Astrocyte (in vitro differentiated cells and primary cell): ENCODE measurements around the gene NTN3.
"Not testable (repeated sequence)": the region's sequence is repeated elsewhere in the genome, so short reads cannot be mapped to it uniquely, and the experiment has no call there.

Source experiments
- EZH2 ChIP-seq: IDR thresholded peaks from 2 replicates; pipeline ENCODE4 v1.6.1; 2012; ENCODE audit warnings: mild to moderate bottlenecking, low read length, inconsistent platforms; ENCODE audit not compliant: insufficient read depth
- TF ChIP-seq, protein P1 (sequence below): IDR thresholded peaks from 2 replicates; pipeline ENCODE4 v1.5.1; 2011; ENCODE audit warnings: low read depth, mild to moderate bottlenecking, inconsistent platforms, low read length, moderate library complexity; ENCODE audit not compliant: insufficient read depth

- TF ChIP-seq, protein P1, sequence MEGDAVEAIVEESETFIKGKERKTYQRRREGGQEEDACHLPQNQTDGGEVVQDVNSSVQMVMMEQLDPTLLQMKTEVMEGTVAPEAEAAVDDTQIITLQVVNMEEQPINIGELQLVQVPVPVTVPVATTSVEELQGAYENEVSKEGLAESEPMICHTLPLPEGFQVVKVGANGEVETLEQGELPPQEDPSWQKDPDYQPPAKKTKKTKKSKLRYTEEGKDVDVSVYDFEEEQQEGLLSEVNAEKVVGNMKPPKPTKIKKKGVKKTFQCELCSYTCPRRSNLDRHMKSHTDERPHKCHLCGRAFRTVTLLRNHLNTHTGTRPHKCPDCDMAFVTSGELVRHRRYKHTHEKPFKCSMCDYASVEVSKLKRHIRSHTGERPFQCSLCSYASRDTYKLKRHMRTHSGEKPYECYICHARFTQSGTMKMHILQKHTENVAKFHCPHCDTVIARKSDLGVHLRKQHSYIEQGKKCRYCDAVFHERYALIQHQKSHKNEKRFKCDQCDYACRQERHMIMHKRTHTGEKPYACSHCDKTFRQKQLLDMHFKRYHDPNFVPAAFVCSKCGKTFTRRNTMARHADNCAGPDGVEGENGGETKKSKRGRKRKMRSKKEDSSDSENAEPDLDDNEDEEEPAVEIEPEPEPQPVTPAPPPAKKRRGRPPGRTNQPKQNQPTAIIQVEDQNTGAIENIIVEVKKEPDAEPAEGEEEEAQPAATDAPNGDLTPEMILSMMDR, result not testable (repeated sequence)
- not testable (repeated sequence) for TF ChIP-seq EZH2
Observed at GRCh38 chr16:2479996-2480395, 8.9 kb downstream of the NTN3 start.
